Endometrial microvascular endothelial cells (primary cell): ENCODE results near the gene SYNDIG1. TPM values are rescaled to one million over a fixed set of nuclear protein-coding genes. Genes with fewer than 3 reads are reported as not detected.

Experiments
- in situ Hi-C: cut with HindIII; loops from 2 replicates; pipeline ENCODE4 v1.10.0; 2017; ENCODE audit warnings: low sequenced_read_pairs, low pct_unique_long_range_greater_than_20kb; ENCODE audit errors: inconsistent ontology term
- total RNA-seq: library from RNA; depleted of rRNA; stranded (reverse); fragments of >200 nt; gene quantifications from one replicate; pipeline ENCODE4 v1.2.3, GENCODE V29; 2015; ENCODE audit errors: inconsistent ontology term

SYNDIG1 gene
- total RNA-seq, 1 donor from 2014 or later: not detected

- in situ Hi-C loops: no loop called here
Observed at GRCh38 chr20:24488064-24488799, 18.8 kb downstream of the SYNDIG1 start.

DNA sequence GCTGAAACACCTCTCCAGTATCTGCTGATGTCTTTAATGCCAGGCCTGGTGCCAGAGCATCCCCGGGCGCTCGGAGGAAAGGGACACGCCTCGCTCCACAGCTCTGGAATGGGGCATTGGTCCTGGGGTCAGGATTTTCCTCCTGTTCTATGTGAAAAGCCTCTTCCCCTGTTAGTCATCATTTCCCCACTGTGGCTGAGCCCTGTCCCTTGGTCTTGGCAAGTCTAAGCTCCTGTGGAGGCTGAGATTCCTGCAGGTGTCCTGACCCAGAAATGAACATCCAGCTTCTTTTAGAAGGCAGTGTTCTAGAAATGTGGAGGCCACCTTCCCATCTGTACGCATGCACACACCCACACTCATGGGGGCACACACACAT lies 19.4 kb downstream of the SYNDIG1 start:
- in situ Hi-C loops: no loop called here

DNA sequence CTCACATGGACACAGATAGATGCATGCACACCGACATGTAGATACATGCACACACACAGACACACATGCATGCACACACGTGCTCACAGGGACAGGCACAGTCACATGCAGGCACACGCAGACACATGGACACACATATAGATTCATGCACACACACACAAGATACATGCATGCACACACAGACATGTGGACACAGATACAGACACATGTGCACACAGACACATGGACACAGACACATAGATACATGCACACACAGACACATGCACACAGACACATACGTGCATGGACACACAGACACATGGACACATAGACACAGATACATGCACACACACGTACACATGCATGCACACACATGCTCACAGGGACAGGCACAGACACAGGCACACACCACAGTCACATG lies 19.8 kb downstream of the SYNDIG1 start:
- in situ Hi-C loops: no loop called here

DNA sequence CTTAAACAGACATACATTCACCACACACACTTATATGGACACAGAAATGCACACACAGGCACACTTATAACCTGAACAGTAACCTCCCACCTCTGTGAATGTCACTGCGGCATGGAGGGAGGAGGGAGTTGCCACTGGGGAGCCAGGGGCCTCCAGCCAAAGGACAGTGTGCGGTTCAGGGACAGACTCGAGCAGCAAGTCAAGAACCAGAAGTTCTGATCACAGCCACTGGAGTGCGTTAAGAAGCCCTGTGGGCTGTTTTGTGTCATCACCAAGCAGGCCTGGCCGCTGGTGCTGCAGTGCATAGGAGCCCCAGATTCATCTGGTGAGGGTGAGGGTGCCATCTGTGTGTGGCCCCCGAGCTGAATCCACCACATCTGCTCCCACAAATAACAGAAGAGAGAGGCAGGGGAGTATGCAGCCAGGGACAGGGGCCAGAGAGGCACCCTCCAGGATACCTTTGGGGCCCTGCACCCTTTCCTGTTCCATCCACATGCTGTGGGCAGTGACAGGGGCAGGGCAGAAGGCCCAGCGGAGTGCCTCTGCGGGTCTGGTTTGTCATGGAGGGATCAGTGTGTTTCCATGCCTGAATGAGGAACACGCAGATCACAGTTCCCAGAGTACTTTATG lies 20.3 kb downstream of the SYNDIG1 start:
- in situ Hi-C loops: no loop called here

- in situ Hi-C loops: no loop called here
Observed at GRCh38 chr20:24490598-24490997, 21.2 kb downstream of the SYNDIG1 start.

GRCh38 chr20:24491041-24491756 lies 21.8 kb downstream of the SYNDIG1 start:
- in situ Hi-C loops: no loop called here

GRCh38 chr20:24492031-24492607 lies 22.7 kb downstream of the SYNDIG1 start:
- in situ Hi-C loops: no loop called here

GRCh38 chr20:24492698-24493097 lies 23.3 kb downstream of the SYNDIG1 start:
- in situ Hi-C loops: no loop called here

GRCh38 chr20:24493181-24493580 lies 23.8 kb downstream of the SYNDIG1 start:
- in situ Hi-C loops: no loop called here

GRCh38 chr20:24493661-24494459 lies 24.4 kb downstream of the SYNDIG1 start:
- in situ Hi-C loops: no loop called here

- in situ Hi-C loops: no loop called here
Observed at GRCh38 chr20:24494460-24494920, 25.1 kb downstream of the SYNDIG1 start.

DNA sequence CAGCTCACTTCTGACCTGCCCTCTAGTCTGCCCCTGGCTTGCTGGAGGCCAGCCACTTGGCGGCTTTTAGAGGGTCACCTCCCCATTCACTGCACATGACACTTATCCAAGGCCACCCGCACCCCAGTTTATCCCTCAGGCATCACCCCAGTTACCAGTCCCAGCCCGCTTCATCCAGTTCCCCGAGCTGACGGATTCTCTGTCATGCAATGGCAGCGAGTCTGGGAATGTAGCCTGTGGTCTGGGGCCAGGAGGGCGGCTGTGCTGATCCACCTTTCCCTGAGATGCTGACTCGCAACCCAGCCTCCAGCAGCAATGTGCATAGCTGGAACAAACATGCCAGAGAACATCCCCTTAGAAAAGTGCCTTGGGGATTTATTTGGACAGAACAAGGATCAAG lies 25.8 kb downstream of the SYNDIG1 start:
- in situ Hi-C loops: no loop called here

DNA sequence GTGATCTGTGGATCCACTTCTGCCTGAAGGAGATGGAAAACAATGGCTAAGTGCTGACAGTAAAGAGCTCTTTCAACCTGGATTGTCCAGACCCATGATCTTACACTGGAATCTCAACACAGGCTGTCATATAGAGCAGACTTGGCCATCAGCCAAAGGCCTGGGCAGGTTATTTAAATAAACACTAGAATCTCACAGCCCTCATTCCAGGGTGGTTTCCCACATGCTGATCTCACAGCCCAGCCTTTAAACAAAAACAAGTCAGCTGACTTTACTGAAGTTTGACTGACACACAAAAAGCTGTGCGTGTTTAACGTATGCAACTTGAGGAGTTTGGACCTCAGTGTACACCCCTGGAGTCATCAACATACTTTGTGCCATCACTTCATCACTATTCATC lies 28.4 kb downstream of the SYNDIG1 start:
- in situ Hi-C loops: no loop called here

GRCh38 chr20:24498641-24499040 lies 29.2 kb downstream of the SYNDIG1 start:
- in situ Hi-C loops: no loop called here

DNA sequence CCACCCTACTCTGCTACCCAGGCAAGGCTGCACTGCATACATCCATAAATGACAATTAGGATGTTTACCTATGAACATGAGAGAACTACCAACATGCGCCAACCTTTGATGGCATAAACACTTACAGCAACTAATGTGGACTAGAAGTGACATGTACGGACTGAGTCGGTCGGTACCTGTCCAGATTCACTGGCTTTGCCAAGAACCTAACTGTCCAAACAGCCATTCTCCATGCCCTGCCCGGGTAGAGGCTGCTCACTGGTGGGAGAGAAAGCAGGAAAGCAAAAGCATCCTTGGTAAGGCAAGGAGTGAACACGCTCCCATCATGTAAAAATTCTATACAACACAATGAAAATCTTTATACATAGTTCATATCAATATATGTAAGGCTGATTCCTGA lies 30.0 kb downstream of the SYNDIG1 start:
- in situ Hi-C loops: no loop called here

DNA sequence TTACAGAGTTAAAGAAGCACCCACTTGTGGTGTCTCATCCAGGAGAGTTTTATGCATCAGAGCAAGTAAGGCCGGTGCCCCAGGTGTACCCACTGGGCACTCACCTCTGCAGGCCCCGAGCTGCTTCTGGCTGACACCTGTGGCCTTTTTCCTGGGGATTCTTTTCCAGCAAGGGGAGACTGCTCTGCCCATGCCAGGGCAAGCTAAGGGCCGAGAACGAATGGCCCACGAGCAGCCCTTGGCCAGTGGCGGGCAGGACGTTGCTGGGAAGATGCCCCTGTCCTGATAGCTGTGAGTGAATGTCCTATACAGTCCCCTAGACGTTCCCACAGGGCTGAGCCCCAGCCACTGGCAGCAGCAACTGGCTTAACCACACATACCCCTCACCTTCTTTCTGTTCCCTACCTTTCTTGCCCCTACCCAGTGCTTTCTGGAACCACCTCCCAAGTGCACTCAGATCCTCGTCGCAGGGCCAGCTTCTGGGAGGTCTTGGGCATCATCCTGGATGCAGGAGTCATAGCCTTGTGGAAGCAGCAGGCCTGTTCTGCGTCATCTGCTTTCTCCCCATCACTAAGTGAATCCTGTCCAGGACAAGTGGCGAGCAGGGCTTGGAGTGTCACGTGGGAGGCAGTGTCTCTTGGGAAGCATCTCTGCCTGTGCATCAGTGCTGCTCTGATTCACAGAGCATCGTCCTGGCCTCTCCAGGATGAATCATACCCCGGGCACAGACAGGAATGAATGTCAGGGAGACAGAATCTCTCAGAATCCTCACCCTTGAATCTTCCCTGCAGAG lies 32.5 kb downstream of the SYNDIG1 start:
- in situ Hi-C loops: no loop called here

DNA sequence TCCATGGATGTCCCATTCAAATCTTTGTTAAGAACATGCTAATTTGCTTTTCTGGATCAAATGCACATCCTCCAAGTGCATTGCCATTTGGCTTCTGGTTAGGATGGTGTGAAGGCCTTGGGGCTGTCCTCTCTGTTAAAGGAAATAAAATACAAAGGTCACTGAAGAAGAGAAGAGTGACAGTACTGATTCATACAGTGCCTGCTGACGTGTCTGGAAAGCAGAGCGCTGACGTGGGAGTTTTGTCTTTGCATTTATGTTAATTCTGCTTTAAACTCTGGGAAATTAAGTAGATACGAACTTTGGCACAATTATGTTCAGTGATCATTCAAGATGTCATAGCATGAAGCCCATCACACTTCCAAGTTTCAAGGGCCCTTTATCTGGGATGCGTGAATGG lies 33.2 kb downstream of the SYNDIG1 start:
- in situ Hi-C loops: no loop called here

GRCh38 chr20:24503352-24503931 lies 34.0 kb downstream of the SYNDIG1 start:
- in situ Hi-C loops: no loop called here
